Measurements from ENCODE around the gene GNB1L.

Gene GNB1L

DNA sequence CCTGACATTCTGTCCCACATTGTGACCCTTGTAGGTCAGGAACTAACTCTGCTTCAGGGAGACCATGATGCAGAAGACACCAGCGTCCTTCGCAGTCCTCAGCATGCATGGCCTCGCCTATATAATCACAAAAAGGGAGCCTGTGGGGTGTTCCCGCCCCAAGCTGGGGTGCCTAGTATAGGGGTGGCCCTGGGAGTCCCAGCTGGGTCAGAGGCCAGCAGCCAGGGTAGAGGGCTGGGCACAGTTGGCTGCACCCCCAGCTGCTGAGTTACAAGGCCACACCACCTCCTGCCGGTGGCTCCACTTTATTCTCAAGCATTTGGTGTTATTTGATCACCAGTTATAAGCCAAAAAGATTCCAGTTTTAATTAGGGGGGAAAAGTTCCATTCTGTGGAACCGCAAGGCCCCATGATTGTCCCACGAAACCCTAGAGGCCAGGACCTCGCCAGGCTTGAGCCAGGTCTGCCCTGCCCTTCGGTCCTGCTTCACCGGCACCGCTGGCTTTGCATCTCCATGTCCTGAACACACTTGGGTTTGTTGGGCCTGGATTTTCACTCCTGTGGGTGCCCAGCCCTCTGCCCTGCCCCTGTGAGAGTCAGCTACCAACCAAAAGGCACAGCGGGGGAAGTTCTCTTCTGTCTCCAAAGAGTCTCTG is 15.0 kb upstream of the GNB1L start:
- TF ChIP-seq, protein P1, sequence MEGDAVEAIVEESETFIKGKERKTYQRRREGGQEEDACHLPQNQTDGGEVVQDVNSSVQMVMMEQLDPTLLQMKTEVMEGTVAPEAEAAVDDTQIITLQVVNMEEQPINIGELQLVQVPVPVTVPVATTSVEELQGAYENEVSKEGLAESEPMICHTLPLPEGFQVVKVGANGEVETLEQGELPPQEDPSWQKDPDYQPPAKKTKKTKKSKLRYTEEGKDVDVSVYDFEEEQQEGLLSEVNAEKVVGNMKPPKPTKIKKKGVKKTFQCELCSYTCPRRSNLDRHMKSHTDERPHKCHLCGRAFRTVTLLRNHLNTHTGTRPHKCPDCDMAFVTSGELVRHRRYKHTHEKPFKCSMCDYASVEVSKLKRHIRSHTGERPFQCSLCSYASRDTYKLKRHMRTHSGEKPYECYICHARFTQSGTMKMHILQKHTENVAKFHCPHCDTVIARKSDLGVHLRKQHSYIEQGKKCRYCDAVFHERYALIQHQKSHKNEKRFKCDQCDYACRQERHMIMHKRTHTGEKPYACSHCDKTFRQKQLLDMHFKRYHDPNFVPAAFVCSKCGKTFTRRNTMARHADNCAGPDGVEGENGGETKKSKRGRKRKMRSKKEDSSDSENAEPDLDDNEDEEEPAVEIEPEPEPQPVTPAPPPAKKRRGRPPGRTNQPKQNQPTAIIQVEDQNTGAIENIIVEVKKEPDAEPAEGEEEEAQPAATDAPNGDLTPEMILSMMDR (IDR thresholded peaks at IDR 0.05; ENCODE audit: low read depth, low read length): no peak
- H3K4me3 ChIP-seq (ENCODE audit: low read depth, low read length): no peak overlapping the region

DNA sequence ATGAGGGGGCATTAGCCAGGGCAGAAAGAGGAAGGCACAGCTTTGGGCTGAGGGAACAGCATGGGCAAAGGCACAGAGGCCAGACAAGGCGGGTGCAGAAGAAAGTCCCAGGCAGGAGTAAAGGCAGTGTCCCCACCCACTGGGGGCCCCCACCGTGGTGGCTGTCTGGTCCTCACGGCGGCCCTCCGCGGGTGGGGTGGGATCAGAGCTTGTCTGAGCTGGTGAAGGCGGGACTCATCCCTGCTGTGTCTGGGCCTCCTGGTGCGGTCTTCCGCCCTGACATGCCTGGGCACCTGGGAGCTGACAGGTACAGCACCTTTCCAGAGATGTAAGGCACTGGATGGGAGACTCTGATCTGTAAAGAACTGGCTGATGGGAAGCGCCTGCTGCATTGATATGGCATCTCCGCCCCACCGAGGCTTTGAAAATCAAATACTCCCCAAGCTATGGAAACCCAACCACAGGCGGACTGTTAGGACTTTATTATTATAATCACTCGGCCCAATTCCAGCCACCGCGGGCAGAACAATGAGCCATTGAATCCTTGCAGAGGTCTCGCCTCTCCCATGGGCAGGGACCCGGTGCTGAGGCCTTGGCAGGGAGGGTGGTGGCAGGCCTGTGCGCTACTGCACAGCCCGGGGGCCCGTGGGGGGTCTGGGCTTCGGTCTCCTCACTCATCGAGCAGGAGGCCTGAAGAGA is 14.2 kb upstream of the GNB1L start:
- H3K4me3 ChIP-seq (ENCODE audit: low read depth, low read length): no peak overlapping the region
- TF ChIP-seq, protein P1 (IDR thresholded peaks at IDR 0.05; ENCODE audit: low read depth, low read length): no peak

DNA sequence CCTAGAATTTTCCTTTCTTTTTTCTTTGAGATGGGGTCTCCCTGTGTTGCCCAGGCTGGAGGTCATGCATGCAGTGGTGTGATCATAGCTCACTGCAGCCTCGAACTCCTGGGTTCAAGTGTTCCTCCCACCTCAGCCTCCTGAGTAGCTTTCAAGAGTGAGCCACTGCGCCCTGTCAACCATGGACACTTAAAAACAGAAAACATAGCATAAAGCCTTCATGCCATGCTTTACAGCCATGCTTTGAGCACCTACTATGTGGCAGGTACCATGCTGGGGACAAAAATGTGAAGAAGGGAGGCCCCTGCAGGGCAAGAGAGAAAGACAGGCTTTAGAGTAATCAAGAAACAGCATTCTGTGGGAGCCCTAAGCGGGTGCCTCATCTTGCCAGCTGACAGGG is 13.7 kb upstream of the GNB1L start:
- H3K4me3 ChIP-seq (ENCODE audit: low read depth, low read length): no peak overlapping the region
- TF ChIP-seq, protein P1 (IDR thresholded peaks at IDR 0.05; ENCODE audit: low read depth, low read length): no peak

DNA sequence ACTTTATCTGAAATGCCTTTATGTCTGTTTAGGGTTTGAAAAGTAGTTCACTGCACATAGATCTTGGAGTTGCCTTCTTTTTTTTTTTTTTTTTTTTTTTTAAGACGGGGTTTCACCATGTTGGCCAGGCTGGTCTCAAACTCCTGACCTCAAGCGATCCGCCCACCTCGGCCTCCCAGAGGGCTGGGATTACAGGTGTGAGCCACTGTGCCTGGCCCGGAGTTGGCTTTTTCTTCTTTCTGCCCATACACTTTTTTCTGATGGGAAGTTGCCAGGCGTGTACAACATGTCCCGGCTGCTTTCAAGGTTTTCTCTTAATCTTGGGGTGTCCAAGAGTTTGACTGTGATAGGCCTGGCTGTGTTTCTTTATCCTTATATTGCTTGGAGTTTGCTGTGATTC is 12.9 kb upstream of the GNB1L start:
- TF ChIP-seq, protein P1 (IDR thresholded peaks at IDR 0.05; ENCODE audit: low read depth, low read length): no peak
- H3K4me3 ChIP-seq (ENCODE audit: low read depth, low read length): no peak overlapping the region

DNA sequence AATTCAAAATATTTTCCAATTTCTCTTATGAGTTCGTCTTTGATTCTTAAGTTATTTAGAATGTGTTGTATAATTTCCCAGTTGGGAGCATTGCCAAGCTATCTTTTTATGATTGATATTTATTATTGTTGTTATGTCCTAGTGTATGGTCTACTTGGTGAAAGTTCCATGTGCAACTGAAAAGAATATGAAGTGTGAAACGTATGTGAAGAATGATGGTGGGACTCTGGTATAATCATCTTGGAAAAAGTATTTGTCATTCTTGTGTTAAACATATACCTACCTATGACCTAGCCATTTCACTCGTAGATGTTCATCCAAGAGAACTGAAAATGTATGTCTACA is 12.0 kb upstream of the GNB1L start:
- TF ChIP-seq, protein P1 (IDR thresholded peaks at IDR 0.05; ENCODE audit: low read depth, low read length): no peak
- H3K4me3 ChIP-seq (ENCODE audit: low read depth, low read length): no peak overlapping the region

DNA sequence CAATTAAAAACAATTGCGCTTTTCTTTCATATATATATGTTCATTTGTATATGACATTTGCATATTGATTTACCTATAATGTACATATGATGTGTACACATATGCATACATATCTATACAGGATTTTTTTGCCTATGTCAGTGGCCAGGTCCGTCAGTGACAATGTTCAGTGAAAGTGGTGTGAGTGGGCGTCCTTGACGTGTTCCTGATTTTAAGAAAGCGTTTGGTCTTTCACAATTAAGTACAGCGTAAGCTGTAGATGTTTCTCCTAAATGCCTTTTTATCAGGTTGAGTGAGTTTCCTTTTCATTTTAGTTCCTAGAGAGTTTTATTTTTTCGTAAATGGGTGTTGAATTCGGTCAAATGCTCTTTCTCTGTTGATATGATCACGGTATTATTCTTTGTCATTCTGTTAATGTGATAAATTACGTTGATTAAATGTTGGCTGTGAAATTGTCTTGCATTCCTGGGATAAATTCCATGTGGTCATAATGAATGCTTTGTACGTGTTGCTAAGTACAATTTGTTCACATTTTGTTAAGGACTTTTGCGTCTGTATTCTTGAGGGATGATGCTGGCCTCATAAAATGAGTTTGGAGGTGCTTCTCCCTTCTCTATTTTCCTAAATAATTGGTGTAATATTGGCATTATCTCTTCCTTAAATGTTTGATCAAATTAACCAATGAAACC is 10.6 kb upstream of the GNB1L start:
- H3K4me3 ChIP-seq (ENCODE audit: low read depth, low read length): no peak overlapping the region
- TF ChIP-seq, protein P1 (IDR thresholded peaks at IDR 0.05; ENCODE audit: low read depth, low read length): no peak

DNA sequence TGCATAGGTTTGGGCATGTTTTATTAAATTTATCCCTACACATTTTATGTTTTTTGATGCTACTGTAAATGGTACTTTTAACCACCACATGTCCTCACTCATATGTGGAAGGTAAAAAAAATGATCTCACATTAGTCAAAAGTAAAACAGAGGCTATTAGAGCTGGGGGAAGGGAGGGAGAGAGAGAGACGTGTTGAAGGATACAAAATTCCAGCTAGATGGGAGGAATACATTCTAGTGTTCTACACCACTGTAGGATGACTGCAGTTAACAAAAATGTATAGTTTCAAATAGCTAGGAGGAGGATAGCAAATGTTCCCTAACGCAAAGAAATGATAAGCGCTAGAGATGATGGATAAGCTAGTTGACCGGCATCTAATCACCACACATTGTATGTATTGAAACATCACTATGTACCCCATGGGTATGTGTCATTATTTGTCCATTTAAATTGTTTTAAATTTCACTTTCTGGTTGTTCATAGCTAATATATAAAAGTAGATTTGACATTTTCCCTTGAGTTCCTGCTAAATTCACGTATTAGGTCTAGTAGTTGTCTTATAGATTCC is 9.9 kb upstream of the GNB1L start:
- H3K4me3 ChIP-seq (ENCODE audit: low read depth, low read length): no peak overlapping the region
- TF ChIP-seq, protein P1 (IDR thresholded peaks at IDR 0.05; ENCODE audit: low read depth, low read length): no peak
